HG03354 (cell line): ENCODE results near the gene NAV3.

Experiments used
- ATAC-seq: cut with Tn5 transposase; IDR thresholded peaks from one replicate; pipeline ENCODE4 v1.9.1; 2021; ENCODE audit warnings: mild to moderate bottlenecking; ENCODE audit not compliant: unreplicated experiment, poor library complexity, severe bottlenecking

Gene NAV3

DNA sequence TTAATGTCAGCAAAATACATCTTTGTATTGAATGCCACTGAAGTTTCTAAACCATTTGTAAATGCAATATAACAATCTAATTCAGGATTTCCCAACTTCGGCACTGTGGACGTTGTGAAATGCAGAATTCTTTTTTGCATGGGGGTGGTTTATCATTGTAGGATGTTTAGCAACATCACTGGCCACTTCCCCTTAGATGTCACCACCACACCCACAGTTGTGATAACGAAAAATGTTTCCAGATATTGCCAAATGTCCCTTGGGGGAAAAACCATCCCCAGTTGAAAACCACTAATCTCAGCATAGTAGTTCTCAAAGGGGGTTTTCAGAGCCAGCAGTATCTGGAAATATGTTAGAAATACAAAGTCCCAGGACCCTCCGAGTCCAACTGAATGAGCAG, 203.3 kb downstream of the NAV3 start:
- ATAC-seq: no peak

DNA sequence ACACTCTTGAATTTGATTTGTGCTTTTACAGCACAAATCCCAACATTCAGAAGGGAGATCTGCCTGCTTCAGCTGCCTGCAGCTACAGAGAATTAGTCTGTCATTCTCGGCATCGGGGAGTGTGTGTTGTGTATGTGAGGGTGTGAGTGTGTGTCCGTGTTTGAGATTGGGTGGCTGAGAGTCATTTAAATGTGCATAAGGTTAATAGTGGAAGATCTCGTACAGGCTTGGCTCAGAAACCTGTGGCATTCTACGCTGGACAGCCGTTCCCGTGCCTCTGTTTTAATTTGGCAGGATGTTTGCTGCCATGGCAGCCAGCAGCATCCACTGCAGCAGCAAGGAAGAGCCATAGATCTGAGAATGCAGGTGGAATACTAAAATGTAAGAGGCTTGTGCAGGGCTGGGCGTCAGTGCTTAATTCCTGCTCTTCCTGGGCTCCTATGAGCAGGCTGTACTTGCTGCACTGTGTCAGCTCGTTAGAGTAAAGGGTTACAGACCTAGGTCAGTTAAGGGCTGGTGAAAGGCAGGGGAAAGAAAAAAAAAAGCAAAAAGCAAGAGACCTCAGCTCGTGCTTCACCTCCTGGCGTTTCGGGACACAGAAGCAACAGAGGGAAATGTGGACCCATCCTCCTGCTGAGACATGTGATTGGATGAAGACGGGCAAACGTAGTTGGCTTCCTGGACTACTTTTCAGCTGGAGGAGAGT, 205.4 kb downstream of the NAV3 start:
- ATAC-seq: no peak

DNA sequence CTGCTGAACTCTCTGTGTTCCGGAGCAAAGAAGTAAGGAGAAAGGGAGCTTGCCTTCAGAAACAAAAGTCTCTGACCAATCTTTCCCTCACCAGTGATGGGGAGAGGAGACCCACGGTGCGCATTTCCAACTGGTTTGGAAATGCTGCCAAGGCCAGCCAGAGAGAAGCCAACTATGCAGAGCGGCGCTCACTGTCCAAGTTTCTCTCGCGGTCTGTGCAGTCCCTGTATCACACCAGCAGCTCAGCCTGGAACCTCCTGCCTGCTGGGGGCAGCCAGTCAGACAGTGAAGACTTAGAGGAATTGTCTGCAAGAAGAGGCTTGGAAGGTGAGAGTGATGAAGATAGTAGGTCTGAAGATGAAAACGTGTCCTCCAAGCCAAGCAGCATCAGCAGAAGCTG, 206.2 kb downstream of the NAV3 start:
- no peak for ATAC-seq

DNA sequence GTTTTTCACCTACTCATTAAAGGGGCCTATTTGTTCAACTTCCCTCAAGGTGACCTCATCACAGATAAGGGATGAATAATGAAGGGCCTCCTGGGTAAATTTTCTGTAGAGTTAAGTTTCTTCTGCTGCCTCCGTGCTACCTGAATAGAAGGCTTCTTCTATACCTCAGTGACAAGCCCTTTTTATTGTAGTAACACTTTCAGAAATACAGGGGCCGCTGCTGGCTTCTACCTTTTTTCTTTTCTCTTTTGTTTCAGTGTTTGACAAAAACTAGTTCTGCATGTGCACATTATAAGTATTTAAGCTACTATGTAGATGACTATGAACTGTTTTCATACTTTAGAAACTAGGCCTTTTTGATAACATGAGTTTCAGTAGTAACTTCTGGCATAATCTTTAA, 207.0 kb downstream of the NAV3 start:
- ATAC-seq: no peak

DNA sequence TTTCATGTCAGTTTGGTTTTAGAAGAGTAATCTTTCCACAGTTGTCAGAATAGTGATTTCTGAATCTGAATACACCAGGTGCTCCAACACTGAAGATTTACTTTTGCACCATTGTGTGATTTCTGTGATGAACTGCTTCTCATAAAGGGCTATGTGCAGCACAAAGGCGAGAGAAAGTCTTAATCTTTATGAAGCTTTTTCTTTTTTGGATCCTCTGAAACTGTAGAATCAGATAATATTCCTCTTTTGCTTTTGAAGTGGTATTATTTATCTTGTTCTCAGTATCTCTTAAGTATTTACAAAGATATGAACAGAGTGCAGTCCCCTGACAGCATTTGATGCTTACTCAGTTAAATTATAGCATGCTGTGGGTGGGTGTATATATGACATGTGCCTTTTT, 207.8 kb downstream of the NAV3 start:
- no peak for ATAC-seq

DNA sequence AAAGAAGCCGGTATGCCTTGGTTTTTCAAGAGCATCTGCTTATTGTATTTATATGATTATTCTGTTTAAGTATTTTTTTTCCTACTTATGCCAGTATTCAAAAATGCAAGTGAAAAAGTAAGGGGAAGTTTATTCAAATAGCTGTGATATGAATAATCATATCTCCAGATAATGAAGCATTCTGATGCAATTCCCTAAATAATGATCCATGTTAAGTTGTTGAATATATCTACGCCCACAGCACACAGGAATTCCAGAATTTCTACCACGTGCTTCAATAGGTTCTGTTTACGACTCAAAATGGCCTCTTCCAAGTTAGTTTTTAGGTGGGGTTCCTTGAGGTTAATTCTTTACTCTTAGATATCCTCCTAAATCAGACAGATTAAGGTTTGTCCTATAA, 208.3 kb downstream of the NAV3 start:
- no peak for ATAC-seq

DNA sequence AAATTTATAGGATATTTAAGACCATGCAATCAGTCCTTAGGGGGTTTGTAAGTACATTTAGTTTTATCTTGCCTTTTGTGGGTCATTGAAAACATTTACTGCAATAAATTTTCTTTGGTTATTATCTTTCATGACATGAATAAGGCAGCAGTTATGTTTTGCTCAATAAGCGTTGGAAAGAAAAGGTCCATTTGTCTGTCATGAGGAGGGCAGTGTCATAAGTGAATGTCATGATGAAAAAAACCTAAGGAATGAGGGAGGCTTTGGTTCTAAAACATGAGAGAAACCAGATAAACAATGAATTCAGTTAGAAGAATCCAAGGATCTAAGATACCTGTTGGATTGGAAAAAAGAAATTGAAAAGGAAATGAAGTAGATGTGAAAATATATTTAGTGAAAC, 209.4 kb downstream of the NAV3 start:
- ATAC-seq: no peak

DNA sequence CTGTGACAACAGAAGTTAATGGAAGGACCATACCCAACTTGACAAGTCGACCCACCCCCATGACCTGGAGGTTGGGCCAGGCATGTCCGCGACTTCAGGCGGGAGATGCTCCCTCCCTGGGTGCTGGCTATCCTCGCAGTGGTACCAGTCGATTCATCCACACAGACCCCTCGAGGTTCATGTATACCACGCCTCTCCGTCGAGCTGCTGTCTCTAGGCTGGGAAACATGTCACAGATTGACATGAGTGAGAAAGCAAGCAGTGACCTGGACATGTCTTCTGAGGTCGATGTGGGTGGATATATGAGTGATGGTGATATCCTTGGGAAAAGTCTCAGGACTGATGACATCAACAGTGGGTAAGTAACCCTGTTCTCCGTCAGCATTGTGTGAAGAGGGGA, 220.1 kb downstream of the NAV3 start:
- no peak for ATAC-seq

DNA sequence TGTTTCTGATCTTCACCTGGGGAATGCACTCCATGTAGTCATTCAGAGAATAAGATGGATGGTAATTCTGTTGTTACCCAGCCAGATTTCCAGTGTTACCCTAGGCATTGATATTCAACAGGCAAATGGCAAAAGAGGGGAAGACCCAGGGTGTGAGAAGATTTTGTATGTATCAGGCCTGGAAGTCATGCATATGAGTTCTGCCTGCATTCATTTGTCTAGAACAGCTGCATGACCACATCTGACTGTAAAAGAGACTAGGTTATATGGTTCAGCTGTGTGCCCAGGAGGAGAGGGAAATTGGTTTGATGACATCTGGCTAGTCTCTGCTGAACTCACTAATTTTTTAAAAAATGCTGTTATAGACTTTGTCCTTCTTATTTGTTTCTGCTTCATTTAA, 224.9 kb downstream of the NAV3 start:
- no peak for ATAC-seq

DNA sequence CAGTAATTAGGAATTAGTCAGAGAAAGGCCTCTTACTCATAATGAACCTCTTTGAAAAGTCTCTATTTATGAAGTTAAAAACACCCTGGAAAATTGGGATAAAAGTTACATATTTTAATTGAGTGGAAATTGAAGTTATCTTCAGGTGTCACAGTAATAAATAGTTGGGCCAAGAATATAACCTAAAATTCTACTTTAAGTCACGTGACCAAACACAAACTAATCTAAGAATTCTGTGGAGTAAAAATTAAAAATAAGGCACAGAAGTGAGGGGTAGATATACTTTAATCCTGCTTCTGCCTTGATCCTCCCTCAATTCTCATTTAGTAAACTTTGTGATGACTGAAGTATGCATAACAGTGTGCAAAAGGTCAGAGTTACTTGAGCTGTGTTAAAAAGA, 226.4 kb downstream of the NAV3 start:
- no peak for ATAC-seq

DNA sequence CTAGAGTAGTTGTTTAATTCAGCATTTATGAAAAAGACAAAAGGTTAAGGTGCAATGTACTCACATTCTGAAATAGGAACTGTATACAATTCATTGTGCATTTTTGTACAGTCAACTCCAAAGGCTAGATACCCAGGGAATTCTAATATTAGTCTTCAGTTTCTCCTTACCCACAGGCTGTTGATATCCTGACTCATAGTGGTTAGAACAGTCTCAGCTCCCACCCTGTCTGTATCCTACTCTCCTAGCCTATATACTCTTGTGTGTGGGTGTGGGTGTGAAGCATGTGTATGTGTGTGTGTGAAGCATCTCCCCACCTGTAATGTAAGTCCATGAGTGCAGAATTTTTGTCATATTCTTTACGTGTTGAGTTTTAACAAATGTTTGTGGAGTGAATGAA, 229.5 kb downstream of the NAV3 start:
- no peak for ATAC-seq

DNA sequence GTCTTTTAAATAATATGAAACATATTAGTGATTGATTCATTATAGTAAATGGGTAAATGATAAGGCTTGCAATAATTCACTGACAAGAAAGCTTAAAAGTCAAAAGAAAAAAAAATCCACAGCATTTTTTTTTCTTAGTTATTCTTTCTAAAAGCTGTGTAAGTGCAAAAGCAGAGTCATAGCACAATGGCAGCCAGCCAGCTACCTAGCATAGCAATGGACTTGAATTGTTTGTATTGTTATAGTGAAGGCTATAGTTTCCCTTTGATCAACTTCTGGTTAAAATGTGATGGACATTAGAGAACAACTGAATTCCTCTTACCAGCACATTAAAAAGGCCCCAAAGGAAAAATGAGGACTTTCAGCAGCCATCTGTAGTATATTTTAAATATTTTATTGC, 232.1 kb downstream of the NAV3 start:
- no peak for ATAC-seq

DNA sequence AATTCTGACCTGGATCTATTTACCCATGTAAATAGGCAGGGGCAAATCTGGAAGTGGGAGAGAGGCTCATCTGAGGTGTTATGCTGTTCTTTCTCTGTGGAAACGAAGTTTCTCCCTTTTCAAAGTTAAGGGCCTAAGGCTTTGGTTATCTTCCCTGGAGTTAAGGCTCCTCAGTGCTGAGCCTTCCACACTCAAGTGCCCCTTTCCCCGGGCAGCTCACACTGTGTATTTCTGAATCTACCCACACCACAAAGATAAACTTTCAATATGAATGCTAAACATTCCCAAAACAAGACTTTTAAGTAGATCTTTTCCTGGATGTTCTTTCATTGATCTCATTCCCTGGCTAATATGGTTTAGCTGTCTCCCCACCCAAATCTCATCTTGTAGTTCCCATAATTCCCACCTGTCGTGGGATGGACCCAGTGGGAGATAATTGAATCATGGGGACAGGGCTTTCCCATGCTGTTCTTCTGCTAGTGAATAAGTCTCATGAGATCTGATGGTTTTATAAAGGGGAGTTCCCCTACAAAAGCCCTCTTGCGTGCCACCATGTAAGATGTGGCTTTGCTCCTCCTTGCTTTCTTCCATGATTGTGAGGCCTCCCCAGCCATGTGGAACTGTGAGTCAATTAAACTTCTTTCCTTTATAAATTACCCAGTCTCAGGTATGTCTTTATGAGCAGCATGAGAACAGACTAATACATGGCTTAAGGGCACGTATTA, 251.1 kb downstream of the NAV3 start:
- ATAC-seq: no peak

DNA sequence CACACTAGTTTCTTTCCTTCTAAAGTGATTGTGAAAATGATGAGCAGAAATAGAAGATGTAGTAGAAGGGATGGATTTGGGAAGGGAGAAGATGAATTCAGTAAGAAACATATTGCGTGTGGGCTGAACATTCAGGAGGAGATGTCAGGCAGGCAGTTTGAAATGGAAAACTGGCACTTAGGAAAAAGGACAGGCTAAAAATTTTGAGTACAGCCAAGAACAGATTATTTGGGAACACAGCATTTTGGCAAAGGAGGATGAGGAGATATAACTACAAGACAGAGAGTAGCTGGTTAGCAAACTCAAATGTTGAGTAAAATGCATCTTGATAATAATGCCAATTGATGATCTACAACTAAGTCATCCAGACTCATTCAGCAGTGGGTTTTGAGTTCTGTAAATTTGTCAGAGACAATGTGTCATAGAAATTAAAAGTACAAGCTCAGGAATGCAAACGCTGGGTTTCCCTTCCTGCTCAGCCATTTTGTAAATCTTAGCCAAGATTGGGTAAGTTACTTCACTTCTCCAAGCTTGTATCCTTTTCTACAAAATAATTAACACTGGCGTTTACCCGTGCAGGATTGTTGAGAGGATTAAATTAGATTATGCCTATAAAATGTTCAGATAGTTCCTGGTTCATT, 255.0 kb downstream of the NAV3 start:
- ATAC-seq: no peak

DNA sequence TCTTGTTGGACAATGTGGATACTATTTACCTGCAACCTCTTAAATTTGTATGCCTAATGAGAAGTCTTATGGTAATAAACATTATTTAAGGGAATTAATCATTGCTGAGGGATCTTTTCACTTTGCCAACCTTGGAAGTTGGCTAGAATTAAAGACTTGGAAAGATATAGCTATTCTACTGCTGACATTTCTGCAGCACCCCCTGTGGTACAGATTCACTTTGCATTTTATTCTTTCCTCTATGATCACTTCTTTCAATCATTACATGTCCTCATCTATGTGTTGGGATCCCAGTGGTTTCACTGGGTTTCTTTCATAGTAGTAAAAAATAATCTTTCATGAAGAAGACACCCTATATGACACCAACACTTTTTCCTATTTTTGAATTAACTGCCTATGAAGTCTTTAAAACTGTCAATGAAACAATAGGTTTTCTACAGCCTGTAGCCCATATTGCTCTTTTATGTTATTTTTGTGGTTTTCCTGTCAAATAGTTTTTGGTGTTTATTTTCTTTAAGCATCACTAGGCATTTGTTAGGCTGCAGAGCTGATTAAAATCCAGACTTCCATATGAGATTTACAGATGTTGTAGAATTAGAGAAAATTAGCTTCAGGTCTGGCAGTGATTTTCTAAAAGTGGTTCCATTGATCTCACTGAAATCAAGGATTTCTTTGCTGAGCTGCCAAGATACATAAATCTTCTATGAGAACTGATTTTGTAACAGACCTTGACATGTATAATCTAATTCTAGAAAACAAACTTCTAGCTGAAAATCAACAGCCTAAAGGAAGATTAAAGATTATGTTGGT, 256.1 kb downstream of the NAV3 start:
- no peak for ATAC-seq

DNA sequence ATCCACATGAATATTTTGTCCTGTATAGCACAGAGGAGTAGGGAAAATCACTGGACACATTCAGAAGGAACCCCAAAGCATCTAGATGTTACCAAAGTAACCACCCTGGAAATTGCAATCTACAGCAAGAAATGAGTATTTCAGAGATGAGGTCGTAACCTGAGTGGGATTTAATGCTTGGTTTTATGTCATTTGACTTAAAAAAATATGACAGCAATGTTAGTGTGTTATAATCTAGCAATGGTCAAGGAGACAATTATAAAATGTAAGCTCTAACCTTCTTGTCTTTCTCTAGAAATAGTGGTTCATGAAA, 256.6 kb downstream of the NAV3 start:
- no peak for ATAC-seq

DNA sequence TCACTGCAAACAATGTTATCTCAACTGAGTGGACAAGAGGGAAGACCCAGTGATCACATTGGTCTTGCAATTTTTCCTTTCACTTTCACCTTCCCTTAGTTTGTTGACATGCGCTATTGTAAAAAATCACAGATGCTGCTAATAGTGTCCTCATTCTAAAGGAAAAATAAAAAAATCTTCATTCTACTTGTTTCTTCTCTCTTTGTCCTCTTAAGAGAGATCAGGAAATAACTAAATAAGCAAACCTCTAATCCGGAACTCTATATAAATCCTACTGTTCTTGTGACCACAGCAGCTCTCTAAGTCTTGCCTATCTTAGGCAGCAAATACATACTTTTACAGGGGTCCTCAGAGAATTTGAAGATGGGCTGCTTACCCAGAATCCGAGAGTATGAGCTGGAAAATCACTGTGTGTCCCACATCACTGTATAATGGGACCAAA, 257.7 kb downstream of the NAV3 start:
- ATAC-seq: no peak

DNA sequence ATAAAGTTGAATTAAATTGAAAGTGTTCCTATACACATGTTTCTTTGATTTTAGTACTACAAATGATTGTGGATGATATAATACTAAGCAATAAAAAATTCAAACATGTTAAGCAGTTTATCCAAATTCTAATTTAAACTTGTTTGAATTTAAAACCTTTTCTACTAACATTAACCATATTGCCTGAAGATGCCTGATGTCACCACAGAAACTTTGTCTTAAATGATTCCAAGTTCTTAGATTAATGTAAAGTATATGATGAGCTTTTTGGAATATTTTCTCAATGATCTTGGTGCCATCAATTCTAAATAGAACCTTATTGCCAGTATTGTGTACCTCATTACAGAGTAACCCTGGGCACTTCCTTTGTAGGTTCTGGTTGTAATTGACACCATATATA, 259.6 kb downstream of the NAV3 start:
- ATAC-seq: no peak

DNA sequence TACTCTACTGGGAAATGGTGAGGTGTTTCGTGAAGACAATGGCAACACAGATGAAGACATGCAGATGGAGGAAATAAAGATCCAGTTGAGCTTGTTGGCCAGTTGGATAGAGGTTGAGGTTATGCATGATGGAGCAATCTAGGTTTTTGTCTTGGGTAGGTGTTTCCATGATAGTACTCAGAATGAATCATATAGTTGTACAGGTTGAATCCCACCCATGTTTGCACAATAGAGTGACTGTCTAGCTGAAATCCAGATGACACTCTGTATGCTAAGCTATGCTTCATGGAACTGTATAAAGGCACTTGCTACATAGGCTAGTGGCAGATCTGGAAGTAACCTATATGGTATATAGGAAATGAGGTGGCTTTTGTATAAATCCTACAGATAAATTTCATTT, 264.9 kb downstream of the NAV3 start:
- no peak for ATAC-seq

DNA sequence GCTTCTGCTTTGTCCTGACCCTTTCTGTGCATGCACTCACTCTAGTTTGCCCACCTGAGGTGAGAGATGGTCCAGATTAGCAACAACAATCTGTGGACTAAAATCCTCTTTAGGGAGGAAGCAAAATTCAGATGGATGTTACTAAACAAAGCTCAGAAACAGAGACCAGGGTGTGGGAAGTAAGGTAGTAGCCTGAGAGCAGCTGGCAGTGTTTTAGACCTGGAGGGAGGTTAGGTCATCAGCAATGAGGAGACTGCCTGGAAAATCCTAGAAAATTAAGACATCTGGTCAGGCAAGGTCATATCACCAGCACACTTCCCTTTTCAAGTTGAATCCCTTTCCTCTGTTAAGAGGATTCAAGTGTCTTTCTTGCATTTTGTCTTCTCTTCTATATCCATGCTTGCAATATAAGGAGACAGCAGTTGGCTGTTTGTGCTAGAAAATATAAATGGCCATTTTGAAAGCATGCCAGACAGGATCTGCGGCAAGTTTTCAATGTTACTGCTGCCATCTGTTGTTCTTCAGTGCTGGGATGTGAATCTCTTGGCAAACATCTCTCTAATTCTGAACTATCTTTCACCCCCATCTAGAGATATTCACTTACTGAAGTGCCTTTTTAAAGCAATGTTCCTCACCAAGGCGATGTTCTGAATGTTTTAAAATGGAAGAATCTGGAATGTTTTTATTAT, 266.4 kb downstream of the NAV3 start:
- no peak for ATAC-seq
